ENCODE data around the gene ANO9.

Gene ANO9

GRCh38 chr11:441418-442274 is at the start of gene ANO9:
ANO9 (minus strand) TSS chr11:442011; CDS start chr11:441926, 85 bp downstream.
- peak; percentile 30 for DNase-seq (ENCODE audit: low read depth, low spot score)

GRCh38 chr11:491358-491757 is 49.5 kb upstream of the ANO9 start:
- DNase-seq (ENCODE audit: low read depth, low spot score) = no peak

GRCh38 chr11:490930-491260 is 49.1 kb upstream of the ANO9 start:
- DNase-seq (ENCODE audit: low read depth, low spot score) = no peak

GRCh38 chr11:490186-490929 is 48.5 kb upstream of the ANO9 start:
- DNase-seq (ENCODE audit: low read depth, low spot score) = no peak

- DNase-seq (ENCODE audit: low read depth, low spot score) = no peak
These were observed 47.9 kb upstream of the ANO9 start for GRCh38 chr11:489610-490185.

GRCh38 chr11:488992-489391 is 47.2 kb upstream of the ANO9 start:
- DNase-seq (ENCODE audit: low read depth, low spot score) = no peak

- DNase-seq (ENCODE audit: low read depth, low spot score) = no peak
These were observed 46.8 kb upstream of the ANO9 start for GRCh38 chr11:488579-488978.

- DNase-seq (ENCODE audit: low read depth, low spot score) = no peak
These were observed 46.3 kb upstream of the ANO9 start for GRCh38 chr11:488062-488461.

- DNase-seq (ENCODE audit: low read depth, low spot score) = no peak
These were observed 45.8 kb upstream of the ANO9 start for GRCh38 chr11:487571-488021.

- DNase-seq (ENCODE audit: low read depth, low spot score) = no peak
These were observed 44.4 kb upstream of the ANO9 start for GRCh38 chr11:486189-486588.

GRCh38 chr11:484616-485015 is 42.8 kb upstream of the ANO9 start:
- DNase-seq (ENCODE audit: low read depth, low spot score) = no peak

GRCh38 chr11:479311-479710 is 37.5 kb upstream of the ANO9 start:
- DNase-seq (ENCODE audit: low read depth, low spot score) = no peak

- no peak for DNase-seq (ENCODE audit: low read depth, low spot score)
These were observed 35.4 kb upstream of the ANO9 start for GRCh38 chr11:477052-477715.

GRCh38 chr11:476416-476815 is 34.6 kb upstream of the ANO9 start:
- DNase-seq (ENCODE audit: low read depth, low spot score) = no peak

GRCh38 chr11:475941-476340 is 34.1 kb upstream of the ANO9 start:
- DNase-seq (ENCODE audit: low read depth, low spot score) = no peak

- DNase-seq (ENCODE audit: low read depth, low spot score) = no peak
These were observed 33.2 kb upstream of the ANO9 start for GRCh38 chr11:474914-475506.

GRCh38 chr11:473962-474785 is 32.4 kb upstream of the ANO9 start:
- no peak for DNase-seq (ENCODE audit: low read depth, low spot score)

GRCh38 chr11:473415-473814 is 31.6 kb upstream of the ANO9 start:
- DNase-seq (ENCODE audit: low read depth, low spot score) = no peak

GRCh38 chr11:472816-473215 is 31.0 kb upstream of the ANO9 start:
- DNase-seq (ENCODE audit: low read depth, low spot score) = no peak

- DNase-seq (ENCODE audit: low read depth, low spot score) = no peak
These were observed 30.5 kb upstream of the ANO9 start for GRCh38 chr11:472272-472671.

Data from activated naive CD8-positive, alpha-beta T cell treated with anti-CD3 and anti-CD28 coated beads, Interleukin-2, amount 50 U/mL, for 16 hours (primary cell).